Endothelial cell of umbilical vein (primary cell): Measurements from ENCODE around the gene SLC38A8. TPM values are rescaled to one million over a fixed set of nuclear protein-coding genes. Genes with fewer than 3 reads are reported as not detected.

Source experiments
- BruUV-seq: library from RNA; stranded (reverse); fragments of 400-500 nt; replicated peaks from 2 replicates; lab custom pipeline; 2021; lab: Mats Ljungman, UMichigan
- CTCF ChIA-PET: fragments of 300-600, 350-600 bp; sonication (Branson Sonifier 250); formaldehyde crosslinking; loops from one replicate; lab custom pipeline; 2021; ENCODE audit warnings: antibody characterized with exemption, inconsistent platforms; lab: Charles Lee
- POLR2A ChIA-PET: fragments of 300-600, 350-600 bp; sonication (Branson Sonifier 250); formaldehyde crosslinking; loops from one replicate; lab custom pipeline; 2021; ENCODE audit warnings: antibody characterized with exemption, inconsistent platforms; lab: Charles Lee
- DNase-seq: peaks from one replicate; pipeline ENCODE4 v3.0.0-alpha.2; 2011; ENCODE audit warnings: low read depth, low spot score
- FAIRE-seq: peaks from 2 replicates; lab custom pipeline; 2011; peaks lifted over from hg19 to GRCh38; lab: Jason Lieb, UNC
- H2AFZ ChIP-seq: 2 replicates; pipeline ENCODE4 v1.6.0; 2012; ENCODE audit warnings: low read depth, low read length, control low read depth, inconsistent platforms
- H3K27ac ChIP-seq: 2 replicates; pipeline ENCODE4 v1.5.1; 2011; ENCODE audit warnings: low read depth, mild to moderate bottlenecking, control low read depth, low read length, moderate library complexity; ENCODE audit not compliant: insufficient read depth
- H3K27me3 ChIP-seq, 2 experiments: 2 replicates each; pipeline versions ENCODE4 v1.6.0 to v1.6.1; 2011; ENCODE audit warnings: low read length in 2 of 2, mixed read lengths in 1 of 2; ENCODE audit not compliant: control insufficient read depth in 2 of 2, insufficient read depth in 2 of 2
- H3K36me3 ChIP-seq, 2 experiments: 2 replicates in 1 of 2; 3 replicates in 1 of 2; pipeline ENCODE4 v1.5.1; 2011; ENCODE audit warnings: low read length in 2 of 2, mild to moderate bottlenecking in 1 of 2, moderate library complexity in 1 of 2; ENCODE audit not compliant: control insufficient read depth in 2 of 2, insufficient read depth in 2 of 2; ENCODE audit errors: extremely low read depth in 1 of 2
- H3K4me1 ChIP-seq: 3 replicates; pipeline ENCODE4 v1.5.1; 2011; ENCODE audit warnings: mild to moderate bottlenecking, low read length; ENCODE audit not compliant: control insufficient read depth, insufficient read depth; ENCODE audit errors: extremely low read depth
- H3K4me2 ChIP-seq: 2 replicates; pipeline ENCODE4 v1.6.1; 2011; ENCODE audit warnings: low read length, control low read depth, mixed read lengths; ENCODE audit not compliant: insufficient read depth
- H3K4me3 ChIP-seq, 3 experiments: fragments of 200-600 bp in 1 of 3; sonication (generic), shearing (Covaris generic) in 1 of 3; replicated peaks in 1 of 3; 2 replicates each; pipeline ENCODE4 v1.5.1; 2011 to 2016; ENCODE audit warnings: control low read depth in 3 of 3, low read length in 3 of 3, mild to moderate bottlenecking in 2 of 3, inconsistent platforms in 1 of 3, low read depth in 1 of 3, moderate library complexity in 1 of 3; ENCODE audit not compliant: insufficient read depth in 1 of 3
- H3K79me2 ChIP-seq: 2 replicates; pipeline ENCODE4 v1.6.0; 2012; ENCODE audit warnings: low read length, inconsistent platforms; ENCODE audit not compliant: control insufficient read depth, insufficient read depth
- H3K9ac ChIP-seq: replicated peaks from 2 replicates; pipeline ENCODE3; 2011; ENCODE audit warnings: low read length, control low read depth; ENCODE audit not compliant: insufficient read depth; ENCODE audit errors: extremely low read depth
- H3K9me1 ChIP-seq: replicated peaks from 3 replicates; pipeline ENCODE4 v1.6.0; 2011; ENCODE audit warnings: mild to moderate bottlenecking, low read length; ENCODE audit not compliant: control insufficient read depth, insufficient read depth; ENCODE audit errors: extremely low read depth
- H3K9me3 ChIP-seq: replicated peaks from 2 replicates; pipeline ENCODE4 v1.5.1; 2012; ENCODE audit warnings: low read length, inconsistent platforms; ENCODE audit not compliant: control insufficient read depth, insufficient read depth
- H4K20me1 ChIP-seq: replicated peaks from 2 replicates; pipeline ENCODE3; 2011; ENCODE audit warnings: mild to moderate bottlenecking, low read length; ENCODE audit not compliant: control insufficient read depth, insufficient read depth; ENCODE audit errors: extremely low read depth
- FOS ChIP-seq: IDR thresholded peaks from 2 replicates; pipeline ENCODE4 v1.6.1; 2011; ENCODE audit warnings: mild to moderate bottlenecking, low read length, moderate library complexity, borderline replicate concordance; ENCODE audit not compliant: insufficient read depth
- GATA2 ChIP-seq: IDR thresholded peaks from 2 replicates; pipeline ENCODE4 v1.7.0; 2011; ENCODE audit warnings: low read depth, mild to moderate bottlenecking, moderate library complexity, mixed read lengths, low read length; ENCODE audit not compliant: insufficient read length, insufficient read depth
- JUN ChIP-seq: IDR thresholded peaks from 2 replicates; pipeline ENCODE4 v1.6.1; 2011; ENCODE audit warnings: borderline replicate concordance, low read depth; ENCODE audit not compliant: insufficient read length, insufficient read depth
- MAX ChIP-seq: IDR thresholded peaks from 2 replicates; pipeline ENCODE4 v1.6.1; 2011; ENCODE audit not compliant: insufficient read depth, insufficient read length
- MYC ChIP-seq: IDR thresholded peaks from one replicate; pipeline ENCODE4 v1.6.1; 2011; ENCODE audit warnings: mild to moderate bottlenecking, low read depth, low read length
- POLR2A ChIP-seq: IDR thresholded peaks from 2 replicates; pipeline ENCODE4 v1.6.1; 2012; ENCODE audit warnings: low read depth, mild to moderate bottlenecking, control low read depth, low read length
- POLR2AphosphoS5 ChIP-seq: IDR thresholded peaks from 2 replicates; pipeline ENCODE4 v1.6.1; 2012; ENCODE audit warnings: low read depth, mild to moderate bottlenecking, control low read depth, low read length, moderate library complexity; ENCODE audit not compliant: insufficient read depth
- dilution Hi-C: fragments of 300-500 bp; cut with MboI; formaldehyde crosslinking; loops from one replicate; pipeline ENCODE4 v1.15.0; 2019; ENCODE audit warnings: low sequenced_read_pairs; ENCODE audit not compliant: extremely low pct_ligation_motif_present
- intact Hi-C: fragments of 100-400 bp; cut with micrococcal nuclease; formaldehyde crosslinking; loops from one replicate; pipeline ENCODE4 v1.10.0; 2022
- polyA plus RNA-seq, 4 experiments: library from polyadenylated mRNA; depleted of rRNA in 3 of 4; stranded (reverse) in 3 of 4; unstranded in 1 of 4; fragments of >200 nt; gene quantifications; 2 replicates each; pipeline versions ENCODE4 v1.2.1 to v1.2.3, GENCODE V29; 2011 to 2012; ENCODE audit warnings: missing spikeins in 1 of 4
- total RNA-seq: library from RNA; stranded (reverse); gene quantifications from 2 replicates; pipeline ENCODE4 v1.2.3, GENCODE V29; 2021
- TF ChIP-seq, protein P1 (sequence below), 2 donors: IDR thresholded peaks; 1 replicate in 1 of 2; 2 replicates in 1 of 2; pipeline ENCODE4 v1.5.1; 2011; ENCODE audit warnings: low read length in 2 of 2, mild to moderate bottlenecking in 2 of 2, moderate library complexity in 2 of 2, control low read depth in 1 of 2, inconsistent platforms in 1 of 2, low read depth in 1 of 2; ENCODE audit not compliant: insufficient read depth in 1 of 2; ENCODE audit errors: extremely low read depth in 1 of 2

Gene SLC38A8
- total and polyA plus RNA-seq, 2 donors (not counting 3 experiments of a cell fraction or from before 2014, with no cell fraction given): not detected

GRCh38 chr16:84079664-84080063 lies 37.1 kb upstream of the SLC38A8 start:
- intact Hi-C loops (no loop called here), dilution Hi-C loops (no loop called here)
- POLR2A ChIA-PET: no interaction called here
- CTCF ChIA-PET: interaction anchor here (0.6 to 1.1 kb wide), 2 partner anchors 123 to 153 kb away, joined by 3 read pairs; no protein-coding TSS in a partner anchor
- no peak overlapping the region for H3K4me2 ChIP-seq
- no peak overlapping the region for H2AFZ ChIP-seq
- no TSS peak for BruUV-seq
- no peak for TF ChIP-seq POLR2A
- no peaks in the 10 kb centered on the region for H3K4me1 ChIP-seq
- FAIRE-seq: no peak
- no peaks in the 10 kb centered on the region for H3K27me3 ChIP-seq
- no peaks in the 10 kb centered on the region for H3K9me1 ChIP-seq
- no peak overlapping the region for H3K27ac ChIP-seq
- DNase-seq: no peak
- H3K9me3 ChIP-seq: no peaks in the 10 kb centered on the region
- H3K36me3 ChIP-seq: peaks cover 12 to 39% of the 10 kb centered on the region in 2 experiments
- H3K79me2 ChIP-seq: peaks cover 3% of the 10 kb centered on the region
- no peak overlapping the region for H3K9ac ChIP-seq
- no peaks in the 10 kb centered on the region for H4K20me1 ChIP-seq
- no peak overlapping the region for H3K4me3 ChIP-seq

GRCh38 chr16:84075376-84075775 lies 32.8 kb upstream of the SLC38A8 start:
- Histone ChIP-seq H3K9me3 (no peaks in the 10 kb centered on the region), H3K9me1 (no peaks in the 10 kb centered on the region), H4K20me1 (no peaks in the 10 kb centered on the region), H3K36me3 (peaks cover 6 to 20% of the 10 kb centered on the region in 2 experiments), H3K27ac (no peak overlapping the region), H3K79me2 (peaks cover 9% of the 10 kb centered on the region), H3K4me2 (no peak overlapping the region), H3K4me1 (peaks cover 20% of the 10 kb centered on the region), H3K9ac (no peak overlapping the region), H3K4me3 (no peak overlapping the region), H2AFZ (no peak overlapping the region), H3K27me3 (no peaks in the 10 kb centered on the region)
- intact Hi-C loops: no loop called here
- no peak for FAIRE-seq
- ChIA-PET CTCF (no interaction called here), POLR2A (no interaction called here)
- BruUV-seq: no TSS peak
- DNase-seq: no peak
- dilution Hi-C loops: no loop called here
- TF ChIP-seq POLR2AphosphoS5 (no peak), JUN (no peak), POLR2A (no peak), MAX (no peak), MYC (no peak), FOS (no peak), GATA2 (no peak)
- TF ChIP-seq, protein P1, sequence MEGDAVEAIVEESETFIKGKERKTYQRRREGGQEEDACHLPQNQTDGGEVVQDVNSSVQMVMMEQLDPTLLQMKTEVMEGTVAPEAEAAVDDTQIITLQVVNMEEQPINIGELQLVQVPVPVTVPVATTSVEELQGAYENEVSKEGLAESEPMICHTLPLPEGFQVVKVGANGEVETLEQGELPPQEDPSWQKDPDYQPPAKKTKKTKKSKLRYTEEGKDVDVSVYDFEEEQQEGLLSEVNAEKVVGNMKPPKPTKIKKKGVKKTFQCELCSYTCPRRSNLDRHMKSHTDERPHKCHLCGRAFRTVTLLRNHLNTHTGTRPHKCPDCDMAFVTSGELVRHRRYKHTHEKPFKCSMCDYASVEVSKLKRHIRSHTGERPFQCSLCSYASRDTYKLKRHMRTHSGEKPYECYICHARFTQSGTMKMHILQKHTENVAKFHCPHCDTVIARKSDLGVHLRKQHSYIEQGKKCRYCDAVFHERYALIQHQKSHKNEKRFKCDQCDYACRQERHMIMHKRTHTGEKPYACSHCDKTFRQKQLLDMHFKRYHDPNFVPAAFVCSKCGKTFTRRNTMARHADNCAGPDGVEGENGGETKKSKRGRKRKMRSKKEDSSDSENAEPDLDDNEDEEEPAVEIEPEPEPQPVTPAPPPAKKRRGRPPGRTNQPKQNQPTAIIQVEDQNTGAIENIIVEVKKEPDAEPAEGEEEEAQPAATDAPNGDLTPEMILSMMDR (IDR thresholded peaks at IDR 0.05; ENCODE audit: extremely low read depth in 1 of 2, insufficient read depth in 1 of 2, low read depth in 1 of 2, low read length in 2 of 2): no peak
